Muscle layer of duodenum (tissue), 2 donors: ENCODE measurements around the gene ANKRD50.

ENCODE experiments used
- H3K27ac ChIP-seq: one replicate; pipeline ENCODE4 v1.7.0; 2013; ENCODE audit warnings: mild to moderate bottlenecking, low read length
- H3K27me3 ChIP-seq: one replicate; pipeline ENCODE4 v1.7.0; 2013; ENCODE audit warnings: low read depth, mild to moderate bottlenecking, control low read depth, low read length
- H3K36me3 ChIP-seq, 2 donors: one replicate each; pipeline ENCODE4 v1.7.0; 2013; ENCODE audit warnings: low read length in 2 of 2, control low read depth in 1 of 2, mild to moderate bottlenecking in 1 of 2; ENCODE audit not compliant: insufficient read depth in 2 of 2, control insufficient read depth in 1 of 2
- H3K4me1 ChIP-seq, 2 donors: one replicate each; pipeline ENCODE4 v1.7.0; 2013; ENCODE audit warnings: low read length in 2 of 2, mild to moderate bottlenecking in 2 of 2, control low read depth in 1 of 2, moderate library complexity in 1 of 2; ENCODE audit not compliant: insufficient read depth in 2 of 2, control insufficient read depth in 1 of 2
- H3K4me3 ChIP-seq, 2 donors: one replicate each; pipeline ENCODE4 v1.7.0; 2013; ENCODE audit warnings: low read length in 2 of 2, low read depth in 1 of 2, mild to moderate bottlenecking in 1 of 2
- H3K9me3 ChIP-seq, 2 donors: one replicate each; pipeline ENCODE4 v1.7.0; 2013; ENCODE audit warnings: low read length in 2 of 2, control low read depth in 1 of 2, mild to moderate bottlenecking in 1 of 2; ENCODE audit not compliant: control insufficient read depth in 1 of 2
- donor health status: healthy.

Gene ANKRD50

GRCh38 chr4:124658795-124659194, 53.7 kb downstream of the ANKRD50 start:
- Histone ChIP-seq H3K4me3 (no peak overlapping the region), H3K36me3 (no peaks in the 10 kb centered on the region), H3K4me1 (no peaks in the 10 kb centered on the region), H3K27me3 (no peaks in the 10 kb centered on the region), H3K9me3 (no peaks in the 10 kb centered on the region), H3K27ac (no peak overlapping the region)

- Histone ChIP-seq H3K9me3 (no peaks in the 10 kb centered on the region), H3K4me1 (no peaks in the 10 kb centered on the region), H3K27ac (no peak overlapping the region), H3K4me3 (no peak overlapping the region), H3K36me3 (peaks cover 0 to 6% of the 10 kb centered on the region in 2 donors), H3K27me3 (no peaks in the 10 kb centered on the region)
Observed at GRCh38 chr4:124650614-124651013, 61.9 kb downstream of the ANKRD50 start.

GRCh38 chr4:124647599-124647998, 64.9 kb downstream of the ANKRD50 start:
- H3K9me3 ChIP-seq = no peaks in the 10 kb centered on the region
- peaks cover 0 to 6% of the 10 kb centered on the region in 2 donors for H3K36me3 ChIP-seq
- no peaks in the 10 kb centered on the region for H3K27me3 ChIP-seq
- H3K4me1 ChIP-seq = no peaks in the 10 kb centered on the region
- H3K27ac ChIP-seq = no peak overlapping the region
- H3K4me3 ChIP-seq = no peak overlapping the region

- Histone ChIP-seq H3K4me1 (no peaks in the 10 kb centered on the region), H3K27ac (no peak overlapping the region), H3K9me3 (no peaks in the 10 kb centered on the region), H3K27me3 (no peaks in the 10 kb centered on the region), H3K4me3 (no peak overlapping the region), H3K36me3 (no peaks in the 10 kb centered on the region)
Observed at GRCh38 chr4:124644621-124645020, 67.9 kb downstream of the ANKRD50 start.

GRCh38 chr4:124642846-124643245, 69.7 kb downstream of the ANKRD50 start:
- no peak overlapping the region for H3K4me3 ChIP-seq
- no peaks in the 10 kb centered on the region for H3K4me1 ChIP-seq
- no peaks in the 10 kb centered on the region for H3K27me3 ChIP-seq
- H3K36me3 ChIP-seq = no peaks in the 10 kb centered on the region
- H3K27ac ChIP-seq = no peak overlapping the region
- no peaks in the 10 kb centered on the region for H3K9me3 ChIP-seq

GRCh38 chr4:124641715-124642381, 70.7 kb downstream of the ANKRD50 start:
- no peaks in the 10 kb centered on the region for H3K9me3 ChIP-seq
- no peak overlapping the region for H3K27ac ChIP-seq
- no peak overlapping the region for H3K4me3 ChIP-seq
- no peaks in the 10 kb centered on the region for H3K4me1 ChIP-seq
- H3K36me3 ChIP-seq = no peaks in the 10 kb centered on the region
- no peaks in the 10 kb centered on the region for H3K27me3 ChIP-seq

GRCh38 chr4:124640022-124640730, 72.4 kb downstream of the ANKRD50 start:
- no peak overlapping the region for H3K4me3 ChIP-seq
- no peak overlapping the region for H3K27ac ChIP-seq
- no peaks in the 10 kb centered on the region for H3K36me3 ChIP-seq
- no peaks in the 10 kb centered on the region for H3K4me1 ChIP-seq
- H3K27me3 ChIP-seq = no peaks in the 10 kb centered on the region
- no peaks in the 10 kb centered on the region for H3K9me3 ChIP-seq

GRCh38 chr4:124637321-124637720, 75.2 kb downstream of the ANKRD50 start:
- Histone ChIP-seq H3K36me3 (no peaks in the 10 kb centered on the region), H3K27ac (no peak overlapping the region), H3K9me3 (no peaks in the 10 kb centered on the region), H3K4me1 (no peaks in the 10 kb centered on the region), H3K4me3 (no peak overlapping the region), H3K27me3 (no peaks in the 10 kb centered on the region)

- Histone ChIP-seq H3K4me1 (no peaks in the 10 kb centered on the region), H3K27ac (no peak overlapping the region), H3K4me3 (no peak overlapping the region), H3K9me3 (no peaks in the 10 kb centered on the region), H3K36me3 (no peaks in the 10 kb centered on the region), H3K27me3 (no peaks in the 10 kb centered on the region)
Observed at GRCh38 chr4:124636788-124637187, 75.7 kb downstream of the ANKRD50 start.

- H3K27ac ChIP-seq = no peak overlapping the region
- no peaks in the 10 kb centered on the region for H3K9me3 ChIP-seq
- no peaks in the 10 kb centered on the region for H3K36me3 ChIP-seq
- no peak overlapping the region for H3K4me3 ChIP-seq
- H3K4me1 ChIP-seq = no peaks in the 10 kb centered on the region
- no peaks in the 10 kb centered on the region for H3K27me3 ChIP-seq
Observed at GRCh38 chr4:124635331-124635730, 77.2 kb downstream of the ANKRD50 start.

GRCh38 chr4:124633285-124633941, 79.1 kb downstream of the ANKRD50 start:
- Histone ChIP-seq H3K27me3 (no peaks in the 10 kb centered on the region), H3K27ac (no peak overlapping the region), H3K4me3 (no peak overlapping the region), H3K4me1 (no peaks in the 10 kb centered on the region), H3K9me3 (no peaks in the 10 kb centered on the region), H3K36me3 (no peaks in the 10 kb centered on the region)
